ENCODE results near the gene SHISA9.

DNA sequence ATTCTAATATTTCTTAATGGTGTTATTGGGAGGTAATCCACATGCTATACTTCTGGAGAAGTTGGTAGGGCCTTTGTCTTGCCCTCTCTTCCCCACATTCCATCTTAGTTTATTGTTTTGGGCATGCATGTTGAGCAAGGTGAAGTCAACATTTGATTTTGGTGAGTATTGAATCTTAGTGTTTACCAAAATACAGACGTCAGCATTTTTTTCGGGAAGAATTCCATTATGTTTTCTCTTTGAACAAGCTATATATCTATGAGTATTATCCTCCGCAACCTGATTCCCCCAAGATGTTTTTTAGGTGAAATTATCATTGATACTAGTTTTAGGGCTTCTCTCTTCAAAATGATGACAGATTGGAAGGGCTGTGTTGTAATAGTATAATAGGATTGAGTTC is 47.4 kb upstream of the SHISA9 start:
- TF ChIP-seq POLR2A (IDR thresholded peaks at IDR 0.05; ENCODE audit: low read depth) (no peak), EP300 (IDR thresholded peaks at IDR 0.05) (no peak), POLR2AphosphoS5 (IDR thresholded peaks at IDR 0.05) (no peak)
- TF ChIP-seq, protein P1, sequence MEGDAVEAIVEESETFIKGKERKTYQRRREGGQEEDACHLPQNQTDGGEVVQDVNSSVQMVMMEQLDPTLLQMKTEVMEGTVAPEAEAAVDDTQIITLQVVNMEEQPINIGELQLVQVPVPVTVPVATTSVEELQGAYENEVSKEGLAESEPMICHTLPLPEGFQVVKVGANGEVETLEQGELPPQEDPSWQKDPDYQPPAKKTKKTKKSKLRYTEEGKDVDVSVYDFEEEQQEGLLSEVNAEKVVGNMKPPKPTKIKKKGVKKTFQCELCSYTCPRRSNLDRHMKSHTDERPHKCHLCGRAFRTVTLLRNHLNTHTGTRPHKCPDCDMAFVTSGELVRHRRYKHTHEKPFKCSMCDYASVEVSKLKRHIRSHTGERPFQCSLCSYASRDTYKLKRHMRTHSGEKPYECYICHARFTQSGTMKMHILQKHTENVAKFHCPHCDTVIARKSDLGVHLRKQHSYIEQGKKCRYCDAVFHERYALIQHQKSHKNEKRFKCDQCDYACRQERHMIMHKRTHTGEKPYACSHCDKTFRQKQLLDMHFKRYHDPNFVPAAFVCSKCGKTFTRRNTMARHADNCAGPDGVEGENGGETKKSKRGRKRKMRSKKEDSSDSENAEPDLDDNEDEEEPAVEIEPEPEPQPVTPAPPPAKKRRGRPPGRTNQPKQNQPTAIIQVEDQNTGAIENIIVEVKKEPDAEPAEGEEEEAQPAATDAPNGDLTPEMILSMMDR (IDR thresholded peaks at IDR 0.05), result no peak

Data from esophagus muscularis mucosa (tissue), 4 donors.